ENCODE data around the gene RHOF.

DNA sequence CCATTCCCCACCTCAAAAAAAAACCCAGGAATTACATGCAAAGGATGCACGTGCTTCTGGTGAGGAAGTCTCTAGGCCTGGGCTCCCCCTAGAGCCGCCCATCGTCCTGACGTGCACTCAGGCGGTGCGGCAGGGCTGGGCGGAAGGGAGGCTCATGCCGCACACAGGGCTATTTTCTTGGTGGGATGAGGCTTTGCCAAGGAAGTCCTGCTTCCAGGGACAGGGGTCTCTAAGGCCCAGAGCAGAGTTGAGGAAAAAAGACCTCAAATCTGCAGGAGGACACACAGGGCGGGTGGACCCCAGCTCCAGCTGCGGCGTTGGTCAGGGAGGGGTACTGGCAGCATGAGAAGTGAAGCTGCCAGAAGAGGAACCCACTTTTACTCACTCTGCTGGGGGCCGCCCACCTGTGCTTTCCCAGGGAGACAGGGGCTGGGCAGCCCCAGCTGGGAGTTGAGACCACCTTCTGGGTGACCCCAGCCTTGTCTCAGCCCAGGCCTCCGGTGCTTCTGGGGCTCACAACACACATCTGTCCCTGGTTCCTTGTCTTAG, 4.2 kb downstream of the RHOF start:
- TF ChIP-seq POLR2AphosphoS5 (IDR thresholded peaks at IDR 0.05; ENCODE audit: low read depth, low read length) (no peak), POLR2A (IDR thresholded peaks at IDR 0.05; ENCODE audit: low read depth, low read length) (no peak), TAF1 (IDR thresholded peaks at IDR 0.05; ENCODE audit: low read depth, low read length) (no peak)
